HCT116 (cell line): ENCODE results near the gene CENPT. TPM values are rescaled to one million over a fixed set of nuclear protein-coding genes. Genes with fewer than 3 reads are reported as not detected.

Experiments
- ATAC-seq: fragments of 200-7000 bp; cut with Tn5 transposase; 2 replicates; pipeline ENCODE4 v1.9.1; 2020; ENCODE audit warnings: mild to moderate bottlenecking, moderate library complexity
- BruUV-seq: library from RNA; stranded (reverse); fragments of 400-500 nt; replicated peaks from 2 replicates; lab custom pipeline; 2021; lab: Mats Ljungman, UMichigan
- CTCF ChIA-PET: fragments of 300-600 bp; sonication (Branson Sonifier 250); formaldehyde crosslinking; loops from one replicate; lab custom pipeline; 2021; ENCODE audit warnings: antibody characterized with exemption; lab: Charles Lee
- POLR2A ChIA-PET: fragments of 300-600, 350-600 bp; sonication (Branson Sonifier 250); formaldehyde crosslinking; loops from one replicate; lab custom pipeline; 2021; ENCODE audit warnings: antibody characterized with exemption; lab: Charles Lee
- RAD21 ChIA-PET, 2 experiments: fragments of 300-600 bp; sonication (Branson Sonifier 250); formaldehyde crosslinking; loops; one replicate each; lab custom pipeline; 2023; ENCODE audit warnings: low total read pairs in 2 of 2; ENCODE audit not compliant: uncharacterized antibody in 2 of 2, unreplicated experiment in 2 of 2, low non-redundant PET in 1 of 2; lab: Charles Lee
- DNase-seq: peaks from one replicate; pipeline ENCODE4 v3.0.0-alpha.2; 2010; ENCODE audit warnings: low read depth, low spot score
- H2AFZ ChIP-seq: fragments of 200-600 bp; shearing (Covaris generic), sonication (generic); 2 replicates; pipeline ENCODE4 v1.6.1; 2017; ENCODE audit warnings: low read depth, mixed run types, mixed read lengths, antibody characterized with exemption, low read length; ENCODE audit not compliant: poor library complexity, severe bottlenecking
- H3K27ac ChIP-seq: 2 replicates; pipeline ENCODE4 v1.5.1; 2012; ENCODE audit warnings: low read depth, low read length
- H3K27me3 ChIP-seq: fragments of 200-600 bp; sonication (generic); 2 replicates; pipeline ENCODE4 v1.6.1; 2016; ENCODE audit warnings: mixed run types, low read length, mixed read lengths; ENCODE audit not compliant: insufficient read depth
- H3K36me3 ChIP-seq, 2 experiments: fragments of 200-500 bp in 1 of 2; fragments of 200-600 bp in 1 of 2; sonication (Bioruptor generic) in 1 of 2; sonication (generic) in 1 of 2; 2 replicates each; pipeline versions ENCODE4 v1.5.1 to v1.6.1; 2014 to 2016; ENCODE audit warnings: low read length in 2 of 2, inconsistent platforms in 1 of 2, mixed read lengths in 1 of 2, mixed run types in 1 of 2; ENCODE audit not compliant: insufficient read depth in 2 of 2, control insufficient read depth in 1 of 2
- H3K4me1 ChIP-seq, 2 experiments: fragments of 200-600 bp in 1 of 2; sonication (generic) in 1 of 2; 2 replicates each; pipeline versions ENCODE4 v1.5.1 to v1.6.1; 2012 to 2017; ENCODE audit warnings: low read length in 2 of 2, inconsistent platforms in 1 of 2, mild to moderate bottlenecking in 1 of 2, mixed read lengths in 1 of 2, mixed run types in 1 of 2, moderate library complexity in 1 of 2; ENCODE audit not compliant: insufficient read depth in 2 of 2, control insufficient read depth in 1 of 2
- H3K4me2 ChIP-seq: fragments of 200-600 bp; sonication (generic); 2 replicates; pipeline ENCODE4 v1.6.1; 2017; ENCODE audit warnings: mixed run types, low read length, mixed read lengths
- H3K4me3 ChIP-seq, 2 experiments: fragments of 200-600 bp in 1 of 2; sonication (generic) in 1 of 2; replicated peaks in 1 of 2; 2 replicates each; pipeline ENCODE4 v1.5.1; 2011 to 2016; ENCODE audit warnings: low read length in 2 of 2, control low read depth in 1 of 2, low read depth in 1 of 2, mild to moderate bottlenecking in 1 of 2, mixed read lengths in 1 of 2, mixed run types in 1 of 2
- H3K79me2 ChIP-seq: fragments of 200-600 bp; sonication (generic); 2 replicates; pipeline ENCODE4 v1.6.1; 2017; ENCODE audit warnings: mild to moderate bottlenecking, mixed run types, low read length, moderate library complexity, mixed read lengths; ENCODE audit not compliant: insufficient read depth
- H3K9ac ChIP-seq: fragments of 200-600 bp; sonication (generic); 2 replicates; pipeline ENCODE4 v1.6.1; 2016; ENCODE audit warnings: low read length, mixed read lengths
- H3K9me2 ChIP-seq: fragments of 200-600 bp; sonication (generic), shearing (Covaris generic); 2 replicates; pipeline ENCODE4 v1.6.1; 2017; ENCODE audit warnings: mixed run types, mild to moderate bottlenecking, moderate library complexity; ENCODE audit not compliant: insufficient read depth
- H3K9me3 ChIP-seq, 2 experiments: fragments of 200-500 bp in 1 of 2; fragments of 200-600 bp in 1 of 2; sonication (Bioruptor generic) in 1 of 2; sonication (generic) in 1 of 2; 2 replicates each; pipeline ENCODE4 v1.6.1; 2014 to 2017; ENCODE audit warnings: low read length in 2 of 2, mixed read lengths in 2 of 2, inconsistent platforms in 1 of 2, low read depth in 1 of 2, mild to moderate bottlenecking in 1 of 2, mixed run types in 1 of 2, moderate library complexity in 1 of 2; ENCODE audit not compliant: control insufficient read depth in 1 of 2, insufficient read depth in 1 of 2
- H4K20me1 ChIP-seq: fragments of 200-600 bp; sonication (generic), shearing (Covaris generic); 2 replicates; pipeline ENCODE4 v1.6.1; 2017; ENCODE audit warnings: mixed run types, mild to moderate bottlenecking, moderate library complexity; ENCODE audit not compliant: insufficient read depth
- CBX3 ChIP-seq: IDR thresholded peaks from 2 replicates; pipeline ENCODE4 v1.6.1; 2012; ENCODE audit warnings: low read depth
- CEBPB ChIP-seq: IDR thresholded peaks from 2 replicates; pipeline ENCODE4 v1.6.1; 2012; ENCODE audit warnings: low read depth
- CTCF ChIP-seq, 3 experiments: fragments of 200-600 bp in 1 of 3; sonication (generic) in 1 of 3; IDR thresholded peaks in 2 of 3; conservative IDR thresholded peaks in 1 of 3; 2 replicates each; pipeline ENCODE4 v1.5.1; 2012 to 2017; ENCODE audit warnings: low read depth in 2 of 3, low read length in 2 of 3, antibody characterized with exemption in 1 of 3, borderline replicate concordance in 1 of 3, control low read depth in 1 of 3, mild to moderate bottlenecking in 1 of 3, mixed read lengths in 1 of 3, mixed run types in 1 of 3, moderate library complexity in 1 of 3; ENCODE audit not compliant: insufficient read depth in 1 of 3
- EZH2 ChIP-seq: fragments of 200-600 bp; sonication (generic); IDR thresholded peaks from 2 replicates; pipeline ENCODE4 v1.6.1; 2017; ENCODE audit warnings: antibody characterized with exemption, mixed run types
- FOSL1 ChIP-seq: IDR thresholded peaks from 2 replicates; pipeline ENCODE4 v1.6.1; 2012; ENCODE audit warnings: low read depth
- JUND ChIP-seq: IDR thresholded peaks from 2 replicates; pipeline ENCODE4 v1.6.1; 2012
- POLR2A ChIP-seq: IDR thresholded peaks from 2 replicates; pipeline ENCODE4 v1.7.0; 2011; ENCODE audit warnings: borderline replicate concordance; ENCODE audit not compliant: insufficient read depth, insufficient read length; ENCODE audit errors: extremely low read depth
- POLR2AphosphoS5 ChIP-seq: IDR thresholded peaks from 2 replicates; pipeline ENCODE4 v1.6.1; 2011; ENCODE audit warnings: mild to moderate bottlenecking, low read depth, low read length, moderate library complexity
- RAD21 ChIP-seq: IDR thresholded peaks from 2 replicates; pipeline ENCODE4 v1.6.1; 2012; ENCODE audit warnings: low read depth, mild to moderate bottlenecking
- SIN3A ChIP-seq: IDR thresholded peaks from 2 replicates; pipeline ENCODE4 v1.6.1; 2012; ENCODE audit warnings: low read depth
- SP1 ChIP-seq: IDR thresholded peaks from 2 replicates; pipeline ENCODE4 v1.6.1; 2012; ENCODE audit warnings: low read depth
- SRF ChIP-seq: IDR thresholded peaks from 2 replicates; pipeline ENCODE4 v1.6.1; 2012; ENCODE audit warnings: low read depth
- ZNF274 ChIP-seq: fragments of 200-500 bp; sonication (Bioruptor generic); IDR thresholded peaks from 2 replicates; pipeline ENCODE4 v1.6.1; 2014; ENCODE audit warnings: mild to moderate bottlenecking, low read depth, low read length, inconsistent platforms
- intact Hi-C: fragments of 100-400 bp; cut with micrococcal nuclease; formaldehyde crosslinking; loops from 2 replicates; pipeline ENCODE4 v1.10.0; 2022
- total RNA-seq: library from RNA; stranded (reverse); gene quantifications from one replicate; pipeline ENCODE4 v1.2.1, GENCODE V29; 2021; ENCODE audit not compliant: unreplicated experiment

The CENPT gene
- total RNA-seq, 1 experiment from 2014 or later = 40.5 TPM

GRCh38 chr16:67801883-67802282 lies 45.6 kb downstream of the CENPT start:
- no peak overlapping the region for H3K4me2 ChIP-seq
- ChIA-PET POLR2A (no interaction called here), CTCF (no interaction called here), RAD21 (no interaction called here)
- H3K9ac ChIP-seq = no peak overlapping the region
- no peaks in the 10 kb centered on the region for H3K9me3 ChIP-seq
- peaks cover 46% of the 10 kb centered on the region for H3K79me2 ChIP-seq
- H3K9me2 ChIP-seq = no peaks in the 10 kb centered on the region
- H3K27me3 ChIP-seq = no peaks in the 10 kb centered on the region
- no peak for DNase-seq
- no peak overlapping the region for H2AFZ ChIP-seq
- no peak for TF ChIP-seq SP1
- intact Hi-C loops = loop anchor here (10.0 kb wide), 1 partner anchor 277 kb away; the partner anchor contains the start of gene RIPOR1
- peaks cover 5 to 6% of the 10 kb centered on the region in 2 experiments; a peak in 2 of 4 replicates for H3K36me3 ChIP-seq
- H3K4me3 ChIP-seq = no peak overlapping the region
- BruUV-seq = no TSS peak
- no peaks in the 10 kb centered on the region for H4K20me1 ChIP-seq
- peaks cover 8 to 22% of the 10 kb centered on the region in 2 experiments; a peak in 3 of 4 replicates for H3K4me1 ChIP-seq
- H3K27ac ChIP-seq = no peak overlapping the region
- no peak for ATAC-seq

- Histone ChIP-seq H3K79me2 (peaks cover 45% of the 10 kb centered on the region), H3K9me3 (no peaks in the 10 kb centered on the region), H3K36me3 (peaks cover 5 to 6% of the 10 kb centered on the region in 2 experiments; a peak in 2 of 4 replicates)
- CTCF ChIA-PET = interaction anchor here (0.9 kb wide), 1 partner anchor 15 kb away, joined by 4 read pairs; no protein-coding TSS in a partner anchor
- DNase-seq = no peak
- no peak for TF ChIP-seq EZH2
- TF ChIP-seq POLR2AphosphoS5 = no peak
- TF ChIP-seq ZNF274 = no peak
- TF ChIP-seq JUND = no peak
- no peak for TF ChIP-seq CTCF (IDR thresholded peaks at IDR 0.05 in 2 of 3, conservative IDR thresholded peaks at IDR 0.05 in 1 of 3; ENCODE audit: borderline replicate concordance in 1 of 3, insufficient read depth in 1 of 3, low read depth in 2 of 3, low read length in 2 of 3)
- no peak for TF ChIP-seq RAD21
- TF ChIP-seq CEBPB = no peak
- no peak for TF ChIP-seq SIN3A
- TF ChIP-seq FOSL1 = no peak
- TF ChIP-seq CBX3 = no peak
- no peak for TF ChIP-seq POLR2A
- TF ChIP-seq SRF = no peak
- TF ChIP-seq, all 23 proteins: peak for 0
- H3K4me2 ChIP-seq = no peak overlapping the region
- ATAC-seq = no peak
- no peak overlapping the region for H3K4me3 ChIP-seq
- H3K4me1 ChIP-seq = peaks cover 8 to 19% of the 10 kb centered on the region in 2 experiments; a peak in 3 of 4 replicates
- no peak overlapping the region for H3K27ac ChIP-seq
- H2AFZ ChIP-seq = no peak overlapping the region
- H3K9me2 ChIP-seq = no peaks in the 10 kb centered on the region
- ChIA-PET POLR2A (no interaction called here), RAD21 (no interaction called here)
- intact Hi-C loops = loop anchor here (10.0 kb wide), 1 partner anchor 276 kb away; the partner anchor contains the start of gene RIPOR1
- H3K27me3 ChIP-seq = no peaks in the 10 kb centered on the region
- H3K9ac ChIP-seq = no peak overlapping the region
- no peaks in the 10 kb centered on the region for H4K20me1 ChIP-seq
- BruUV-seq = no TSS peak
Observed at GRCh38 chr16:67801241-67801640, 46.3 kb downstream of the CENPT start.
